Mesenteric fat pad (tissue), 1 donor: ENCODE data around the gene ALOX15B. TPM values are rescaled to one million over a fixed set of nuclear protein-coding genes. Genes with fewer than 3 reads are reported as not detected.
A peak's percentile ranks its signal among the peaks of the same experiment; 100 is the strongest.

Experiments used
- DNase-seq: peaks from one replicate; pipeline ENCODE4 v3.0.0-alpha.2; 2020; ENCODE audit warnings: low spot score
- long read RNA-seq: library from polyadenylated mRNA; unstranded; transcript quantifications from one replicate; pipeline ENCODE4 v2.0.0, GENCODE V29; 2020
- total RNA-seq: library from RNA; stranded (reverse); fragmentation: NEBNext Ultra II Directional; extraction: Animal tissue kit (Norgen Biotek cat#: 25700); gene quantifications from one replicate; pipeline ENCODE4 v1.2.1, GENCODE V29; 2021
- donor health status: DM: yes; HTN: yes; CAD: no.

Gene ALOX15B
- 2.9 TPM for total RNA-seq
- long read RNA-seq, transcript ALOX15B-202 (14 exons, 2,739 nt): major isoform, 5 of 10 reads
- long read RNA-seq, partial matches to known transcripts: 1 of 10 reads
- long read RNA-seq, other reads (novel, unspliced or antisense): 1 of 10 reads

GRCh38 chr17:8038954-8039610 lies at the start of gene ALOX15B:
ALOX15B (plus strand) TSS chr17:8039059; CDS start chr17:8039156, 97 bp downstream.
- no peak for DNase-seq

DNA sequence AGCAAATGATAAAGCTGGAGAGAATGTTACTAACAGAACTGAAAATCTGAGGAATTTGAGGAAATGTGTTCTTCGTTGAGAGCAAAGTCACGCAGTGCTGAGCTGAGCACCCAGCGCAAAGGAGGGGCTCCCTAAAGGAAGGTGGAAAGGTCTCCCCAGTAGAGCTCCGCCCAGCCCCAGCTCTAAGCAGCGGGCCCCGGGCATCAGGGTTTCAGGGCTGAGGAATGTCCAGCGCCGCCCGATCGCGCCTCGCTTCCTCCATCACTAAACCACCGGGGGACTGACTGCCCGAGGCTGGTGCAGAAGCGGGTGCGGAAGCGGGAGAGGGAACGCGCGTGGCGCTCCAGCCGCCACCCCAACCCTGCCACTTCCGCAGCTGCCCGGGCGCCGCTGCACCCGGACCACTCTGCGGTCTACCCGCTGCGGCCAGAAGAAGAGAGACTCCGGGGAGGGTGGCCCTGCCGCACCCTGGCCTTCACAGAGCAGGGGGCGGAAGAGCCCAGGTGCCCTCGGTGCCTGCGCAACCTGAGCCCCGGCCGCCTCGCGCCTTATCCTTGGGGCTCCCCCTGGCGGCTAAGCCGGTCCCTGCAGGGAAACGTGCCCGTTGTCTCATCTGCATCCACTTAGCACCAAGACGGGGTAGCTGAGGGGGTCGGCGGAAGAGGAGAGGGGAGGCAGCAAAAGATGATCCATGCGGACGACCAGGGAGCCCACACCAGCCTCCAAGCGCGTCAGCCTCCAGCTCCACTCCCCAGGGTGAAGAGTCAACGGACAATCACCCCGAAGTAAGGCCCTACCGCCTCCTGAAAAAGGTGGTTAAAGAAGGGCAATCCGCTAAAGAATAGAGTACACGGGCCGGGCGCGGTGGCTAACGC lies 48.8 kb upstream of the ALOX15B start:
- peak; percentile 94 for DNase-seq

DNA sequence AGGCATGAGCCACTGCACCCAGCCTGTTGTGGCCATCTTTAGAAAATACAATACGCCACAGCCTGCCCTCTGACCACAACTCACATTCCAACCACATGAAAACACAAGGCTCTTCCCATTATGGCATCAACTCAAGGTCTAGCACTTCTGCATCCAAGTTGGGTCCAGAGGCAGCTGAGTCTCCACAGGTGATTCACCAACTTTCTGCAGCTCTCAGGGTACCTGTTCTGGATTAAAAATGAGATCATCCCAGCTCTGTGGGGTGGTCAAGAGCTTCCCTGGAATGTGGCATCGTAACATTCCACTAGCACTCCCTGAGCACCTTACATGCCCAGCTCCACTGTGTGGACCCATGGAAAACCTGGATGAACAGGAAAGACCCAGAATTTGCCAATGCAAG lies 46.3 kb upstream of the ALOX15B start:
- no peak for DNase-seq

DNA sequence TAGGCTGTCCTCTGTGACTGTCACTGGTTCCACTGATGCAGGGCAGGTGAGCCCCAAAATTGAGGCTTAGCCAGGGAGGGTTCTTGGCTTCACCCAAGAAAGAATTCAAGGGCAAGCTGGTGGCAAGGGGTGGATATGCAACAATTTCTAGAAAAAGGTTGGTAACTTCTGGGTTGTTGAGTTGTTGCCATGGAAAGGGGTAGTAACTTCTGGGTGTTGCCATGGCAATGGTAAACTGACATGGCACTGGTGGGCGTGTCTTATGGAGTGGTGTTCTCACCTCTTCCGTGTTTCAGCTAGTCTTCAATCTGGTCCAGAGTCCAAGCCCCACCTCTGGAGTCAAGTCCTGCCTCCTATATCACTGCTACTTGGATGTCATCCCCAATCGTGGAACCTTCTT lies 45.9 kb upstream of the ALOX15B start:
- DNase-seq: peak; percentile 41

DNA sequence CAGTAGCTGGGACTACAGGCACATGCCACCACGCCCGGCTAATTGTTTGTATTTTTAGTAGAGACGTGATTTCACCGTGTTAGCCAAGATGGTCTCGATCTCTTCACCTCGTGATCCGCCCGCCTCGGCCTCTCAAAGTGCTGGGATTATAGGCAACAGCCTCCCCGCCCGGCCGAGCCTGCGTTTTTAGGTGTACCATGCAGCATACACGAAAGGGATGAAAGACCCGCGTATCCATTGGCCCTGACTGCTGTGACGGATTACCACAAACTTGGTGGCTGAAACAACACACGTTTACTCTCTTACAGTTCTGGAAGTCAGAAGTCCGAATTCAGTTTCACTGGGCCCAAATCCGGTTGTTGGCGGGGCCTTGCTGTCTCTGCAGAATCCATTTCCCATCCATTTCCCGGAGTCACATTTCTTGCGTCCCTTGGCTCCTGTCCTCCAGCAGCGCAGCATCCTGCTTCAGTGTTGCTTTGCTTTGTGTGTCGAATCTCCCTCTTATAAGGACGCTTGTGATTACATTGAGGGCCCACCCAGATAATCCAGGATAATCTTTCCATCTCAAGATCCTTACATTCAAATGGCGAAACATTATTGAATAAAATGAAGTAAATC lies 44.8 kb upstream of the ALOX15B start:
- peak; percentile 53 for DNase-seq

GRCh38 chr17:7995724-7996123 lies 43.1 kb upstream of the ALOX15B start:
- DNase-seq: no peak

DNA sequence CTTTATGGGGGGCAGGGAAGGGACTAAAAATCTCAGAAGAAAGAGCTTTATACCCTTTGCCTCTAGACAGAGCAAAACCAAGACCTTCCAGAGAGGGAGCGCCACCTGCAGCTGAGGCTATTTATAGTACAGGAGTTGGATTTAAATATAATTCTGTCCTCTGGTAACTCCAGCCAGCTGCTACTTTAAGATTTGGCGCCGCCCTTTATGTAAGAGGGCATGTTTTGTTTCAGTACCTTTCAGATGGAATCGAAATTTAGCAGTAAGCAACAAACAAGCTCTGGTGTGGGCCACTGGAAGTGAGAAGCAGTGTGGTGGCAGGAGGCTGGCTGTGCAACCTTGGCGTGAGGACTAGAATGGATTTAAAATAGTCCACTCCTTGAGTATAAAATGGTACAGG lies 41.7 kb upstream of the ALOX15B start:
- DNase-seq: peak; percentile 60

DNA sequence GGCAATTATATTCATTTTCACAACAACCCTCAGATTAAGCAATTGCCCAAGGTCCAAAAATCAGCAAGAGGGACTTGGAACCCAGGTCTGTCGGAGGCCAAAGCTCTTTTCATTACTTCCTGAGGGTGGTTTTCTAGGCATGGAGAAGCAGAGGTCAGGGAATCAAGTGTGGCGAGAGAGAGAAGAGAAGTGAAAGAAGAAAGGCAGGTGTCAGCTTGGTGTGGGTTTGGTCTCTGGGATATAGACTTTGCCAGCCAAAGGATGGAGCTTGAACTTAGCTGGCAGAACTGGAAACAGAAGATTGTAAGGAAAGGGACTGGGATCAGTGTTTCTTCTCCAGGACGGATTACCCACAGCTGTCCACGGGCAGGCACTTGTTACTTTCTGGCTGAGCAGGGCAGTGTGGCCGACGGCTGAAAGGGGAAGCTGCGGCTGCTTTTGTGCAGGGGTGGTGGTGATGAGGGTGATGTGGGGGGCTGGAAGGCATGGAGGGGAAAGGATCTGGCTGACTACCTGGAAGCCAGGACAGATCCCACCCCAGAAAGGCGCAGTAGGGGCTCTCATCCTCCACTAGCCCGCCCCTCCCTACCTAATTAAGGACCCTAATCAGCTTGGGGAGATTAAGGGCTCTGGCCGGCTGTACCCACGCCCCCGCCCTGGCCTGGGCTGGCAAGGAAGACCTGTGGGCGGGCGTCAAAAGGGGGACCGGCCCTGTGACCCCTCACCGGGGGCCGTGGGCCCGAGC lies 36.7 kb upstream of the ALOX15B start, which contains the start of gene GUCY2D:
GUCY2D (plus strand) TSS at position 640 of the 745 bp plus-strand sequence. CDS start 433 bp downstream, outside the sequence.
- DNase-seq: peak; percentile 88

- peak; percentile 73 for DNase-seq
Measured at GRCh38 chr17:8002721-8003593, 35.9 kb upstream of the ALOX15B start.

DNA sequence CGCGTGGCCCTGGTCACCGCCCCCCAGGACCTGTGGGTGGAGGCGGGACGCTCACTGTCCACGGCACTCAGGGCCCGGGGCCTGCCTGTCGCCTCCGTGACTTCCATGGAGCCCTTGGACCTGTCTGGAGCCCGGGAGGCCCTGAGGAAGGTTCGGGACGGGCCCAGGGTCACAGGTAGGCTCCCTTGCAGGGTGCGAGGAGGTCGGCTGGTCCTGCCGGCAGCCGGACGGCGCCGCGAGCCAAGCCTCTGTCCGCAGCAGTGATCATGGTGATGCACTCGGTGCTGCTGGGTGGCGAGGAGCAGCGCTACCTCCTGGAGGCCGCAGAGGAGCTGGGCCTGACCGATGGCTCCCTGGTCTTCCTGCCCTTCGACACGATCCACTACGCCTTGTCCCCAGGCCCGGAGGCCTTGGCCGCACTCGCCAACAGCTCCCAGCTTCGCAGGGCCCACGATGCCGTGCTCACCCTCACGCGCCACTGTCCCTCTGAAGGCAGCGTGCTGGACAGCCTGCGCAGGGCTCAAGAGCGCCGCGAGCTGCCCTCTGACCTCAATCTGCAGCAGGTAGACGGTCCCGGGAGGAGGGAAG lies 35.2 kb upstream of the ALOX15B start:
- no peak for DNase-seq

DNA sequence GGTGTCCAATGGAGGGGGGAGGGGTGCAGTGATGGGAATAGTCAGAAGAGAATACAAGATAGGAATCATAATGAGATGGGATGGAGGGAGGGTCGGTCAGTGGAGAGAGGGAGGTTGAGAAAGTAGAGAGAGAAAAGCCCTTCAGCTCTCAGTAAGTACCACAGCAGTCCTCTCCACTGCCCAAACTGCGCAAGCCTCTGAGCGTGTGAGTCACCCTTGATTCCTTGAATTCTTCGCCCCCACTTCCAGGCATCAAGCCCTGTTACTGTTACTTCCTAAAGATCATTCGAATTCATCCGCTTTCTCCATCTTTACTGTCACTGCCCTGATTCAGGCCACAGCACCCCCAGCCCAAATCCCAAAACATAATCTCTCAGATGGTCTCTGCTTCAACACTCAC lies 34.0 kb upstream of the ALOX15B start:
- peak; percentile 26 for DNase-seq

DNA sequence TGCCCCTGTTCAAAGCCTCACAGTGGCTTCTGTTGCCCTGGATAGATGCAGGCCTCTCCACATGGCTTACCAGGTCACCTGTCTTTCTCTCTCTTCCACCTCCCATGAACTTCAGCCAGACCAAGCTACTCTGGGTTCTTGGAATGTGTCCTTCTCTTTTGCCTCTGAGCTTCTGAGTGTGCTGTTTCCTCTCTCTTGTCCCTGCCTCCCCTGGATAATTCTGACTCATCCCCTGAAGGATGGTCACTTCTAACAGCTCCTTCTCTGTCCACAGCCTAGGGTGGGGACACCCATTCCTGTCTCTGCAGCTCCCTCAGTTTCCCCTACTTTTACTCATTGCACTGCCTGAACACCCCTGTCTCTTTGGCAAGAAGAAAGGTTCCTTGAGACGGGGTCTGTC lies 33.5 kb upstream of the ALOX15B start:
- peak; percentile 59 for DNase-seq

GRCh38 chr17:8005967-8006730 lies 32.7 kb upstream of the ALOX15B start:
- DNase-seq: peak; percentile 68

GRCh38 chr17:8006836-8007680 lies 31.8 kb upstream of the ALOX15B start:
- DNase-seq: peak; percentile 65

DNA sequence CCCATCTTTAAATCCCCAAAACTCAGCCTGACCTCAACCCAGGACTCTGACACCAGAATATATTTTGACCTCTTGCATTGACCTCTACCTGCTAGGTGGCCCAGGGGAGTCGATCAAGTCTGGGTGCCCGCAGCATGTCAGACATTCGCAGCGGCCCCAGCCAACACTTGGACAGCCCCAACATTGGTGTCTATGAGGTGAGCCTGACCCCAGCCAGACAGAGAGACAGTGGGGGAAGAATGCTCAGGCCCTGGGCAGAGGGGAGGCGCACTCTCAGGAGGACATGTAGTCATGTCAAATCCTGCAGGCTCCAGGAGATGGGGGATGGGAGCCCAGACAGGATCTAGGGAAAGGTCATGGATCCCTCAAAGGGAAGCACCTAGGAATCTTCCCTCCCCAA lies 31.0 kb upstream of the ALOX15B start:
- no peak for DNase-seq

- no peak for DNase-seq
Measured at GRCh38 chr17:8012045-8012580, 26.7 kb upstream of the ALOX15B start.

- DNase-seq: no peak
Measured at GRCh38 chr17:8012996-8013640, 25.7 kb upstream of the ALOX15B start.
